ENCODE results near the gene FCHSD2.
"Not testable (repeated sequence)": the region's sequence is repeated elsewhere in the genome, so short reads cannot be mapped to it uniquely, and the experiment has no call there.

The FCHSD2 gene

GRCh38 chr11:73011126-73011817 is 130.8 kb downstream of the FCHSD2 start:
- no peak for DNase-seq (ENCODE audit: low read depth, low spot score)

GRCh38 chr11:73009972-73010371 is 132.1 kb downstream of the FCHSD2 start:
- DNase-seq (ENCODE audit: low read depth, low spot score) = no peak

GRCh38 chr11:73004088-73004487 is 138.0 kb downstream of the FCHSD2 start:
- DNase-seq (ENCODE audit: low read depth, low spot score) = no peak

GRCh38 chr11:73003088-73003487 is 139.0 kb downstream of the FCHSD2 start:
- DNase-seq (ENCODE audit: low read depth, low spot score) = no peak

GRCh38 chr11:73002214-73002613 is 139.9 kb downstream of the FCHSD2 start:
- DNase-seq (ENCODE audit: low read depth, low spot score) = no peak

- DNase-seq (ENCODE audit: low read depth, low spot score) = peak; percentile 6
Measured at GRCh38 chr11:73001615-73002014, 140.5 kb downstream of the FCHSD2 start.

GRCh38 chr11:72998676-72999075 is 143.4 kb downstream of the FCHSD2 start:
- no peak for DNase-seq (ENCODE audit: low read depth, low spot score)

GRCh38 chr11:72996959-72997358 is 145.2 kb downstream of the FCHSD2 start:
- DNase-seq (ENCODE audit: low read depth, low spot score) = no peak

- no peak for DNase-seq (ENCODE audit: low read depth, low spot score)
Measured at GRCh38 chr11:72989727-72990126, 152.4 kb downstream of the FCHSD2 start.

GRCh38 chr11:72988821-72989220 is 153.3 kb downstream of the FCHSD2 start:
- DNase-seq (ENCODE audit: low read depth, low spot score) = no peak

- DNase-seq (ENCODE audit: low read depth, low spot score) = no peak
Measured at GRCh38 chr11:72985645-72986044, 156.5 kb downstream of the FCHSD2 start.

GRCh38 chr11:72984453-72985077 is 157.6 kb downstream of the FCHSD2 start:
- no peak for DNase-seq (ENCODE audit: low read depth, low spot score)

- no peak for DNase-seq (ENCODE audit: low read depth, low spot score)
Measured at GRCh38 chr11:72983560-72983959, 158.6 kb downstream of the FCHSD2 start.

- no peak for DNase-seq (ENCODE audit: low read depth, low spot score)
Measured at GRCh38 chr11:72981971-72982685, 160.0 kb downstream of the FCHSD2 start.

GRCh38 chr11:72981080-72981479 is 161.0 kb downstream of the FCHSD2 start:
- no peak for DNase-seq (ENCODE audit: low read depth, low spot score)

GRCh38 chr11:72977782-72978181 is 164.3 kb downstream of the FCHSD2 start:
- not testable (repeated sequence) for DNase-seq (ENCODE audit: low read depth, low spot score)

GRCh38 chr11:72976522-72976892 is 165.6 kb downstream of the FCHSD2 start:
- DNase-seq (ENCODE audit: low read depth, low spot score) = not testable (repeated sequence)

- DNase-seq (ENCODE audit: low read depth, low spot score) = peak; percentile 35
Measured at GRCh38 chr11:72975778-72976521, 166.2 kb downstream of the FCHSD2 start.

GRCh38 chr11:72974487-72975205 is 167.5 kb downstream of the FCHSD2 start:
- no peak for DNase-seq (ENCODE audit: low read depth, low spot score)

- DNase-seq (ENCODE audit: low read depth, low spot score) = no peak
Measured at GRCh38 chr11:72972496-72973128, 169.5 kb downstream of the FCHSD2 start.
